HG03442 (cell line): ENCODE measurements around the gene SNX19.
"Not testable (repeated sequence)": the region's sequence is repeated elsewhere in the genome, so short reads cannot be mapped to it uniquely, and the experiment has no call there.

Experiments used
- ATAC-seq: cut with Tn5 transposase; IDR thresholded peaks from one replicate; pipeline ENCODE4 v1.9.1; 2021; ENCODE audit warnings: mild to moderate bottlenecking, moderate library complexity; ENCODE audit not compliant: unreplicated experiment

The SNX19 gene

GRCh38 chr11:130916238-130916855 lies at the start of gene SNX19:
Gene SNX19, minus strand, starts transcription at chr11:130916479. Its CDS starts 540 bp downstream, at chr11:130915939.
- ATAC-seq, result peak; percentile 97

DNA sequence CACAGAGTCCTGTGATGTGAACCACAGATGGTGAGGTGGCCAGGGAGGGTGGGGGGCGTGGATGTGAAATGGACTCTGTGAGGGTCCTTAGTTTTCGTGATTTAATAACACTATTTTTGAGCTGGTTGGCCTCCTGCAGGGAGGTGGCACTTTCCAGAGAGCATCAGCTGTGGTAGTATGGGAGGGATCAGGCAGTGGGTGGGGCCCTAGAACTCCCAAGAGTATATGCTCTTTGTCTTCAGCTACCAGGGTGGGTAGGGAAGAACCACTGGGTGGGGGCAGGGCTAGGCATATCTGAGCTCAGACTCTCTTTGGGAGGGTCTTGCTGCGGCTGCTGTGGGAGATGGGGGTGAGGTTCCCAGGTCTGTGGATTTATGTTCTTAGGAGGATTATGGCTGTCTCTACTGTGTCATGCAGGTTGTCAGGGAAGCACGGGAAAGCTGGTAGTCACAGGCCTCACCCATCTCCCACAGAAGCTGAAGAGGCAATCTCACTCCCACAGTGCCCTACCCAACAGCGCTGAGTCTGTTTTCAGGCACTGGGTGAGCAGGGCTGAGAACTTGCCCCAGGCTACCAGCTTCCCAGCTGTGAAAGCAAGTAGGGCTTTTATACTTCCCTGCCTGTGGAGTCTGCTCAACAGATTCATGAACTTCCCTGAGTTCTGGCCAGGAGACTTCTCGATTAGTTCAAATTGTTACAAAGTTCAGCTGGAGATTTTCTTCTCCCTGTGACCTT lies 47.9 kb upstream of the SNX19 start:
- no peak for ATAC-seq

GRCh38 chr11:130947889-130948288 lies 31.6 kb upstream of the SNX19 start:
- ATAC-seq, result no peak

DNA sequence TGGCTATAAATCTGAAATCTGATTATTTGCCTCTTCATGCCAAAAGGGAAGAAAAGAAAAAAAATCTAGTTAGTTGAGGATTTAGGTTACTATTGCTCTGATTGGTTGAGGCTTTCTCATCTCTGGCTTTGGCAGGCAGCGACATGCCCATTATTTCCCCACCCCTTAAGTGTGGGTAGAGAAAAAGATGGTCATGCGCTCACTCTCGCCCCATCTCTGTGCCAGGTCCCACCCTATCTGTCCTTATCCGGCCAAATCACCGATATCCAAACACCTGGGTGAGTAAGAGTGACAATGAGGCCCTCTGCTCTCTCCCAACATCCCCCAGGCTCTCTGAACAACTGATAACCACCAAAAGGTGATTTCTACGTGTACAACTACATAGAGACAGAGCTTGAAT lies 31.2 kb upstream of the SNX19 start:
- ATAC-seq, result no peak

- no peak for ATAC-seq
These were observed 30.8 kb upstream of the SNX19 start for GRCh38 chr11:130947058-130947457.

GRCh38 chr11:130945896-130946295 lies 29.6 kb upstream of the SNX19 start:
- ATAC-seq, result no peak

GRCh38 chr11:130940706-130941105 lies 24.4 kb upstream of the SNX19 start:
- no peak for ATAC-seq

DNA sequence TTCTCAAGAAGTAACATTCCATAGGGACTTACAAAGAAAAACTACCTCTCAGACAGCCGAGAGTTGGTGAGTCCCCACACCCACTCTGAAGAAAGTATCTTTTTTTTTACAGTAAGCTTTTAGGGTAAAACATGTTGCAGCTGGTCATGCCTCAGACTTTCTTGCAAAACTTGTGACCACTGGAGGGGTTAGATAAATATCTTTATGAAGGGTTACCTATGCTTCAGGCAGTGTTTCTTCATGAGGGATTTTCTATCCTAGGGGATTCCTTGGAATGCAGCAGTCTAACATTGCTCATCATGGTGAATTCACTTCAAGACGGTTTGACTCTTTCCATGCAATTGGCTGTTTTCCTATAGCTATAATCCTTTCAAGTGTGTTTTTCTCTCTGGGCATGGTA lies 20.8 kb upstream of the SNX19 start:
- ATAC-seq, result no peak

DNA sequence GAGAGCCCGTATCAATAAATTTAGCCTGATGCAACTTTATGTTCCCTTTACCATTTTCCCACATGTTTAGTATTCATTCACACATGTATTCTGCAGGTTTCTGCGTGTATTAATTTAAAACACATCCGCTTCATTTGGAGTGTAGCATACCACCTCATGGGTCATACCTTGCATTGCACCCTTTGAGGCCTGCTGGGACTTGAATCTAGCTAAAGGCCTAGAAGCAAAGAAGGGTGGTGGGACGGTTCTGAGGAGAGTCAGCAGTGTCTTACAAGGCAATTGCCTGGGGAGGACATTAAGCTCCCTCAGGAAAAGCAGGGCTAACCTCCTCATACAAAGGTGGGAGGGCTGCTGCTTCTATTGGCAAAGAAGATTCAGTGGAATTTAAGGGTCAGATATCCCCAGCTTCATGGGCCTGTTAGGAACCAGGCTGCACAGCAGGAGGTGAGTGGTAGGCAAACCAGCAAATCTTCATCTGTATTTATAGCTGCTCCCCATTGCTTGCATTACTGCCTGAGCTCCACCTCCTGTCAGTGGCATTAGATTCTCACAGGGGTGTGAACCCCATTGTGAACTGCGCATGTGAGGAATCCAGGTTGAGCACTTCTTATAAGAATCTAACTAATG lies 15.9 kb upstream of the SNX19 start:
- no peak for ATAC-seq

DNA sequence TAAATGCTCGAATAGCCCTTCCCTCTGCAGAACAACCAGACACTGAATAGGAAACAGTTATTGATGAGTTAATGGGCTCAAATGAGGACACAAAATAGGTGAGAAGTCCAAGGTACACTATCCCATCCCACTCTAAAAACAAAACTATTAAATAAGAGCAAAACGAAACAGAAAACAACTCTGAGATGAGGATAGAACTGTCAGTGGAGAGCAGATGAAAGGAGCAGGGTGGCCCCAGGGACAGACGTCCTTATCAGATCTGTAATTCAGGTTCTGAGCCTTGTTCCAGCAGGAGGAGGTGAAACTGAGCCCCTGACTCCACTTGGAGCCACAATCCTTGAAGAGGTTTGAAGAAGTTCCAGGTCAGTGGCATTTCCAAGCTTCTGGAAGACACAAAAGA lies 8.5 kb upstream of the SNX19 start:
- no peak for ATAC-seq

- not testable (repeated sequence) for ATAC-seq
These were observed 4.3 kb upstream of the SNX19 start for GRCh38 chr11:130920612-130921011.

- no peak for ATAC-seq
These were observed 1.8 kb upstream of the SNX19 start for GRCh38 chr11:130918081-130918480.

- no peak for ATAC-seq
These were observed 631 bp upstream of the SNX19 start for GRCh38 chr11:130916910-130917309.

DNA sequence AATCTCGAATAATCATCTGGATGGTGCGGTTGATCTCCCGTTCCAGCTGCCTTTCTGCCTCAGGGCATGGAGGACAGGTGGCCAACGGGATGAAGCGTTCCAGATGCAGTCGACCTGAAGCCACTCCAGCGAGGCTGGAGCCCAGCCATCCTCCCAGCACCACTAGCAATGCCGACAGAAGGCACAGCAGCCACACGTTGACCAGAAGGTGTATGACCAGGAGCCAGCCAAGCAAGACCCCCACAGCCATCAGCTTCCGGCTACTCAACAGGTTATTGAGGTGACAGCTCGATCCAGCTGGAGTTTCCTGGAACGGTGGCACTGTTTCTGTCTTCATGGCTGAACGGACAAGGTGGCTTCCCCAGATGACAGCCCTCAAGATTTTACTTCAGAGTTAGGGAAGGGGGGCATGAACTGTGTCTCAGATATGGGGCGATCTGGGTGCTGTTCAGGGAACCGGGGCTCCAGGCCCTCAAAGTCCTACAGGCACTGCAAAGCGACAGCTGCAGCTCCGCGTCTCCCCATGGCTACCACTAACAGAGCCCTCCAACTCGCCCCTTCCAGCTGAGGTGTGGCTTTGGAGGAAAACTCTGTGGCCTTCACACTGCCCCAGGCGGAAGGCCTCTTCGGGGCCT lies 559 bp downstream of the SNX19 start:
- ATAC-seq, result peak; percentile 4

DNA sequence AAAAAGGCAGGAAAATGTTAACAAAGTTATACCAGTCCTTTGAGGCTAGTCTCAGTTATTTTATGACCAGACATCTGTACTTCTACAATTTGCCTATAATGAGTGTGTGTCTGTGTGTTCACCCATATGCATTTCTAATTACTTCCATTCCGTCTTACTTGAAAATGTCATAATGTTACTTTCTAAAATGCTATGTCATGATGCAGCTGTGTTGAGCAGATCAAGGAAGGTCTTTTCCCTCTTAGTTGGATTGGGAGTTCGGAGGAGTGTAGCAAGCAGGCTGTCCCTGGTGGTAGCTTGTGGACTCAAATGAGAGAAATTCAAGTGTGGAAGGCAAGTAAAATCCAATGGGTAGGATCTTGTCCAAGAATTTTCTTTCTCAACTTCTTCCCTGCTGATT lies 3.0 kb downstream of the SNX19 start:
- ATAC-seq, result no peak

GRCh38 chr11:130912552-130912951 lies 3.7 kb downstream of the SNX19 start:
- ATAC-seq, result no peak

DNA sequence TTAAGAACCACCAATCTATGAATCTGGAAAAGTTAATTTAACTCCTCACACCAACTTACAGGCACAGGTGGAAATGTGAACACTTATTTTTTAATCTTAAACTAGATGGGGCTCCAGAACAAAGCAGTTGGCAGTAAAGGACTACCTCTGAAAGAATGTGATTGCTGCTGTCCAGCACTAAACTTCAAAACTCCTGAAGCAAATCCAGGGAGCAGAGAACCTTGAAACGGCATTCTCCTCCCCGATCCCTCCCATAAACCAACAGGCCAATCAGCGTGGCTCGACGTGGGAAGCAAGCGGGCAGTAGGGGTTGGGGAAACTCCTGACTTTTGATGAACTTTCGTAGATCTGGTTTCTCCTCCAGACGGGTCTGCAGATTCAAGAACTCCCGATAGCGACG lies 5.0 kb downstream of the SNX19 start:
- no peak for ATAC-seq

DNA sequence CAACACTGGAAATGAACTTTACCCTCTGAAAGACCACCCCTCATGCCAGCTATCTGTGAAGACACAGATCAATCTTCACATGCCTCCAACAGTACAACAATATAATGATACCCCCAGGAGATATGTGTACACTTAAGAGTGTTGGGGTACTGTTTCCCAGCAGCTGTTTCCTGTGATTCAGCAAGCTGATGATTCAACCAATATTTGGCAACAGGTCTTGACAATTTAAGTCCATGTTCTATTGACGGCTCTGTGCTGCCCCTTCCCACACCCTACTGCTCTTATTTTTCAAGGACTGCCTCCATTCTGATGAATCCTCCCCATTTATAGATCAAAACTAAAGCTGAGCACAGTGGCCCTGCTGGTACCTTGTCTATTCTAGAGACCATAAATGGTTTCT lies 6.6 kb downstream of the SNX19 start:
- no peak for ATAC-seq

- no peak for ATAC-seq
These were observed 7.3 kb downstream of the SNX19 start for GRCh38 chr11:130908770-130909625.

- no peak for ATAC-seq
These were observed 8.2 kb downstream of the SNX19 start for GRCh38 chr11:130908061-130908460.

DNA sequence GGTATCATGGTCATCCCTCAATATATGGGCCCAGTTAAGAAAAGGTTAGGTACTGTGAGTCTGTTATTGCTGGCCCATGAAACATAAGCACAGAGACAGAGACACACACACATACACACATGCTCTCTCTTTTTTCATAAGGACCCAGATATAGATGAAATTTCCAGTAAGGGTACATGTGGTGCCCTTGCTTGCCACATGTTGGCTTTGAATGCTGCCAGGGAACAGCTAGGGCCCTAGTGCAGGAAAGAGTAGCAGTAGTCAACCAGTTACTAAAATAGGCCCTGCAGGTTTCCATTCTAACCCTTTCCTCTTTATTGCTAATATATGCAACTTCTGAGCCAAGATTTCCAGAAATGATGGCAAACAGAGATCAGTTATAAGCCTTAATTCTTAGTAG lies 9.1 kb downstream of the SNX19 start:
- ATAC-seq, result no peak
